Stimulated activated CD4-positive, alpha-beta T cell treated with anti-CD3 and anti-CD28 coated beads, Interleukin-12 subunit alpha, Interleukin-12 subunit beta, amount 100 ng/mL, for 24 hours (primary cell): ENCODE data around the gene CBX2.
A peak's percentile ranks its signal among the peaks of the same experiment; 100 is the strongest.
"Not testable (repeated sequence)": the region's sequence is repeated elsewhere in the genome, so short reads cannot be mapped to it uniquely, and the experiment has no call there.

Experiments used
- DNase-seq, 2 experiments: peaks; one replicate each; pipeline ENCODE4 v3.0.0-alpha.2; 2020; ENCODE audit warnings: low read depth in 2 of 2

CBX2 gene

DNA sequence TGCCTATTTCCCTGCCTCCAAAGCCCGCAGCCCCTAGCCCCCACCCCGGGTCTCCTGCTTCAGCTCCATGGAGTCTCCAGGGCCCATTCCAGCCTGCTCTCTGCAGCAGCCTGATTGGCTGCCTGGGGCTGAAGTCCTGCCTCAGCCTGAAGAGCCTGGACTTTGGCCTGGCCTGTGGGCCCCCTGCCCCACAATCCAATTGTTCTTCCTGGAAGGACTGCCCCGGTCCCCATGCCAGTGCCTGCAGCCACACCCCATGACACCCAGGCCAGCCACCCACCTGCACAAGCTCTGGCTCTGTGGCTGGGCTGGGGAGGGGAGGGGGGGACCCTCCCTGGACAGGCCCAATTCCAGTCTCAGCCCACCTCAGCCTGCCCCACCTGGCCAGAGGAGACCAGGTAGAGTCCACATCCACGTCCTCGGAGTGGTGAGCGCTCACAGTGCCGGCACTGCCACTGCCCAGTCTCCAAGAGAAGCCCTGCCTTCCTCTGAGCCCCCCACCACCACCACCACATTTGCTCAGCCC lies 34.9 kb upstream of the CBX2 start:
- DNase-seq: no peak

DNA sequence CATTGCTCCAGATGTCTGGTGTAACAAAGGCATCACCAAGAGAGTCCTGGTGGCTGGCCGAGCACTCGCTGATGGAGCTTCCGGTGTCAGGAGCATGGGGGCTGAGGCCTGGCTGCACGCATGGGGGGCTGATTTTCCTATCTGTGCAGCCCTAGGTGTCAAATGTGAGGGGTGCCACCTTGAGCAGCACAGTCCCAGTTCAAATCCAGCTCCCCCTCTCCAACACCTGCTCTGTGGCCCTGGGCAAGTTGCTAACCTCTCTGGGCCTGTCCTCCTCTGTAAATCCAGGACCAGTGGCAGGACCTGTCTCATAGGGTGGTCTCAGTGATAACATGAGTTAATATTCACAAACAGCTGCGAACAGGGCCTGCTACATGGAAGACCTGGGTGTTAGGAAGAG lies 34.3 kb upstream of the CBX2 start:
- DNase-seq: no peak

DNA sequence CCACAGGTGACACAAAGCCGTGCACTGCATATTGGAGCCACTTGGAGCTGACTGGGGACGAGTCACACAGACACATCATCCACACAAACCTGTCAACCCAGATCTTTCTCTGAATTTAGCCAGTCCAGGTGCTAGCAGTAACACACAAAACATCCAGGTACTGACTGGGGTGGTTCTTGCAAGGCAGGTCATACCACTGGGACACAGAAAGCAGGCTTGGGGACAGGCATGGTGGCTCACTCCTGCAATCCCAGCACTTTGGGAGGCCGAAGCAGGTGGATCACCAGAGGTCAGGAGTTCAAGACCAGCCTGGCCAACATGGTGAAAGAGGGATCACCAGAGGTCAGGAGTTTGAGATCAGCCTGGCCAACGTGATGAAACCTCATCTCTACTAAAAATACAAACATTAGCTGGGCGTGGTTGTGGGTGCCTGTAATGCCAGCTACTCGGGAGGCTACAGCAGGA lies 32.3 kb upstream of the CBX2 start:
- DNase-seq: no peak

DNA sequence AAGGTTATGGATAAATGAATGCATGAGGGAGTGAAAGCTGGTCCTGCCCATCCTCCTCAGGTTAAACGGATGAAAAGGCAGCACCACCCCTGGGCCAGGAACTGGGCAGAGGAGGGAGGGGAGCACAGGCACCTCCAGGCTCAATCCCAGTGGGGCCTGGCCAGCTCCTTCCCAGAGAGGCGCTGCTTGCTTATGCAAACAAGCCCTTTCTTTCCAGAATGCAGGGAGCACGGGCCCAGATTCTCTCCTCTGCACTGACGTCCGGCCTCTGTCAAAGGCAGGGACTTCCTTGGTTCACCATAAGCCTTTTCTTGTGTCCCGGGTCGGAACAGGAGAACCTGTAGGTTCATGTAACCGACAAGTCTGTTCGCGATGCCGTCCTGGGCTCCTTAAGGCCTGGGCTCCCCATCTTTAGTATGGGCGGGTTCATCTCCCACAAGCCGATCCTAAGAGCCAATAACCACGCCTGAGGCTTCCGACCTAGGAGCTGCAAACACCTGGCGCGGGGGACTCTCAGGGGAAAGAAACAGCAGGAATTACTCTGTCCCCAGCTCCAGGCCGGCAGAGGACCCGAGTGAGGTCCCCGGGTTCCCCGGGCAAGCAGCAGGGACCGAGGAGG lies 30.9 kb upstream of the CBX2 start:
- no peak for DNase-seq

DNA sequence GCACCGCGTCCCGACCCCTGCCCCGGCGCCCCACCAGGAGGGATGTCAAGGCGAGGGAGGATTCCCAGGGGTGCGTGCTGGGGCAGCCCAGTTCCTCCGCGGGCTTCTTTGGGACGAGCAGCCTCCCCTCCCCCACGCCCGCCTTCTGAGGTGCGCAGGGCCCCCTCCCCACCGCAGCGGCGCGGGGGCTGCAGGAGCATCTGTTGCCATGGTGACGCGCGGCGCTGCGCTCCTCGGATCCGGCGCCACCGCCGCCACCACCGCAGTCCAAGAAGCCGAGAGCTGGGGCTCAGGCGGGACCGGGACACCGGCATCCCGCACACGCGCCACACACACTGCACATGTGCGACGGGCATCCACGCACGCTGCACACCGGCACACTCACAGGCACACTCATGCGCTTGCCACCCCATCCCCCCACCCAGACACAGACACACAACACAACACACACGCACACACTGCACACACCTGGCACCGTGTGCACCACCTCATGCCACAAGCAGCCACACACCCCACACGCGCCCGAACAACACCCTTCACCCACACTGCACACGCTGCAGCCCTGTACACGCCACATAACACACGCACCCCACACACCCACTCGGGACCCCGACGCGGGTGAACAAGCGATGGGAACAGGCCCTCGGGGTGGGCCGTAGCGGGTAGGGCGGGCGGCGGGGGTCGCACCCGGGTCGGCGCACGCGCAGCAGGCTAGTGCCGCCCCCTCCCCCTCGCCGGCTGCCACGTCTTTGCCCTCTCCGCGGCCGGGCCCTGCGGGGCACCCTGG lies 30.2 kb upstream of the CBX2 start:
- no peak for DNase-seq

DNA sequence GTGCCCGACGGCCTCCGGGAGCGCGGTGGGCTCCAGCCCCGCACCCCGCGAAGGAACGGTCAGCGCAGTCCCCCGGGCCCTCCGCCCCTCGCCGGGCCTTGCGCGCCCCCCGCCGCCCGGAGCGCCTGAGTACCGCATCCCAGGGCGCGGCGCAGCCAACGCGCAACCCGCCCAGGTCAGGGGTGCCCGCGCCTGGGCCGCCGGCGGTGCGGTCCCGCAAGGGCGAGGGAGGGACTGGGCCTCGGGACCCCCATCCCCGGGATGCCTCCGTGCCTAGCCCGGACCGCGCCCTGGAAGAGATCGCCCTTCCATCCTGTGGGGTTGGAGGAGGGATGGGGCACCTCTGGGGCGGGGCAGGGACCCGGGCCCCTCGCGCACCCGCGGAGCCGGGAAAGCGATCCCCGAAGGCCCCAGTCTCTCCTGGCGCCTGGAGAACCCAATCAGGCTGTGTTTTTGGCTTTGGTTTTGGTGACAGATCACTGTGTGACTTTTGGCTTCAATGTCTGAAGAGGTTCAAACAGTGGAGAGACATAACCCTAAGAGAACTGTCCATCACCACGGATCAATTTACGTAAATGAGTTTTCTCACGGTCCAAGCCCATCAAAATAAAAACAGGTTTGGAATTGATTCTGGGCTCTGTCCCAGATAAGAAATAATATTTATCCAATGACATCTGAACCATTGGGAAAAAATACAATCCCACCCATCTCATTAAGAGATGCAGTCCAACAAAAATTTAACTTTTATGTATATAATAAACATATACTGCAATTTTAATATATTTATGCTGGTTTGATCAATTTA lies 29.5 kb upstream of the CBX2 start:
- DNase-seq: no peak

DNA sequence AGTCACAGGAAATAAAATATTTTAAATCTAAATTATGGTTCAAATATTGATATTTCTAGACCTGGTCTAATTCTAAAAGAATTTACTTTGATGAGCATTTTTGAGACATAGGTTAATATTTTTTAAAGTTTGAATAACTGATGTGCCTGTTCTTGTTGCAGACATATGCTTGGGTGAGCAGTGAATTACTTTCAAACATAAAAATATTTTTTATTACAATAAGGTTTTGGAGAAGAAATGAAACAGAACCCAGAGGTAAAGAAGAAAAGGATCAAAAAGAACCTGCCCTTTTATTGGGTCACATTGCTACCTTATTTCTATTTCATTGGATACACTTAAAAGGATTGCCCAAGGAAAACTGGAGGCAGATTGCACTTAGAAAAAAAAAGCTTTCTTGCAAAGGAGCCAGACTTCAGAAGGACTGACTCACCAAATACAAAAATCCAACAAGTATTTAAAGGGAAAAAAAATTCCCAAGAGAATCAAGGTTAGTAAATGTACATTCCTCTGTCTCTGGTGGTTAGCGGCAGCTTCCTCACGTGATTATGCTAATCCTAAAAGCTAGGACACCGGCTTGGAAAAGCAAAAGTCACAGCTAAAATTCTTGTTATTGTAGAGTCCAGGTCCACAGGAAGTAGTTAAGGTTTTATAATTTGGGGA lies 28.7 kb upstream of the CBX2 start:
- DNase-seq: no peak

DNA sequence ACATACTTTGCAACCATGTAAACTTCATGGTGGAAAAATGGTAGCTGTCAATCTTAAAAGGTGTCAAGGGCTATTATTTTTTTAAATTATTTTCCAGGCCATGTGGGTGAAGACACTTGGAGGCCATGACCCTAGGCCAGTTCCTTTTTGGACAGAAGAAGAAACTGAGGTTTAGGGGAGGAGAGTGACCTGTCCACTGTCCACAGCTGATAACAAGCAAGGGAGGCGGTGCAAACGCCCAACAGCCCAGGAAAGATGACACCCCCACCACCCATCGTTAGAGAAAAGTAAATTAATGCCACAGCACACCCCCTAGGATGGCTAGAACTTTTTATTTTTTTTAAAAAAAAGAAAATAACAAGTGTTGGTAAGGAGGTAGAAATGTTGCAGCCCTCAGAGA lies 28.0 kb upstream of the CBX2 start:
- DNase-seq: no peak

DNA sequence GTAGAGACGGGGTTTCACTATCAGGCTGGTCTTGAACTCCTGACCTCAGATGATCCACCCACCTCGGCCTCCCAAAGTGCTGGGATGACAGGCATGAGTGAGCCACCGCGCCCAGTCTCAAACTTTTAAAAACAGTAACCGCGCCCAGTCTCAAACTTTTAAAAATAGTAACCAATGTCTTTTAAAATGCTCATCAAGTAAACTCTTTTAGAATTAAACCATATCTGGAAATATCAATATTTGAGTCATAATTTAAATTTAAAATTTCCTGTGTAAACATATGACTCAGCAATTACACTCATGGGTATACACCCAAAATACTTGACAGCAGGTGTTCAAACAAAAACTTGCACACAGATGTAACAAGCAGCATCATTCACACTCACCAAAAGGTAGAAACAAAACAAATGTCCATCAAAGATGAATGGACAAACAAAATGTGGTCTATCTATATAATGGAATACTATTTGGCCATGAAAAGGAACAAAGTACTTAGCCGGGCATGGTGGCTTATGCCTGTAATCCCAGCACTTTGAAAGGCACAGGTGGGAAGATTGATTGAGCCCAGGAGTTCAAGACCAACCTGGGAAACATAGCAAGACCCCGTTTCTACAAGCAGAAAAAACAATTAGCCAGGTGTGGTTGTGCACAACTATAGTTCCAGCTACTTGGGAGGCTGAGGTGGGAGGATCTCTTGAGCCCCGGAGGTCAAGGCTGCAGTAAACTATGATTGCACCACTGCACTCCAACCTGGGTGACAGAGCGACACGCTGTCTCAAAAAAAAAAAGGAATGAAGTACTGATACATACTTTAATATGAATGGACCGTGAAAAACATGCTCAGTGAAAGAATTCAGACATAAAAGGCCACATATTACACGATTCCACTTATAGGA lies 27.1 kb upstream of the CBX2 start:
- DNase-seq: no peak

DNA sequence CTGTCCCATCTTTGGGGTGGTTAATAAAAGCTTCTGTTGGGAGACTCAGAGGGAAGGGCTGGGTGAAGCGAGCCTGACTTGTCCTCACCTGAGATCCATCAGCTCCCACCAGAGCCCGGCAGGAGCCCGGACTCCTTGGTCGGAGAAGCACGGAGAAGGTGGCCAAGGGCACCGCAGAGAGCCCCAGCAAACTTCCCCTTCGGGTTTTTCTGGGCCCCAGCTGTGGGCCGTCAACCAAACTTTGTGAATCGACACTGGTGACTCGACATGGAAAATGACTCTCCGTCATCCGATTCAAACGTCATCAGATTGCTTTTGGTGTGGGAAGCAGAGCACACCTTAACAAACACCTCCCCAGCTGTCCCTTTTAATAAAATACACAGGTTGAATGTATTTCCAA lies 25.8 kb upstream of the CBX2 start:
- DNase-seq: peak in 1 of 2 experiments; percentile 15

DNA sequence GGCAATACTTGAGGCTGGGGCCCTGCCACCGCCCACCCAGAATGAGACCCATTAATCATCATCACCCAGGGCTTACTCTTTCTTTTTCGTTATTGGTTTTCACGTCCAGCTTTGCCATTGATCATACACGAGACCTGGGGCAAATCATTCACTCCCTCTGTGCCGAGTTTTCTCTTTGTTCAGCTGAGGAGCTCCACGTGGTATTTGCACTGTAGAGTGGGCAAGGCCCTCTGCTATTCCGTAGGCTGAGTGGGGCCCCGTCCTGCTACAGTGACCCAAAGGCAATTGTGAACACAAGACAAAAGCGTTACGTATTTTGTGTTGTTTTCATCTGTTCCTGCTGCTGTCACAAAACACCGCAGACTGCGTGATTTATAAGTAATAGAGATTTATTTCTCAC lies 23.6 kb upstream of the CBX2 start:
- DNase-seq: no peak

DNA sequence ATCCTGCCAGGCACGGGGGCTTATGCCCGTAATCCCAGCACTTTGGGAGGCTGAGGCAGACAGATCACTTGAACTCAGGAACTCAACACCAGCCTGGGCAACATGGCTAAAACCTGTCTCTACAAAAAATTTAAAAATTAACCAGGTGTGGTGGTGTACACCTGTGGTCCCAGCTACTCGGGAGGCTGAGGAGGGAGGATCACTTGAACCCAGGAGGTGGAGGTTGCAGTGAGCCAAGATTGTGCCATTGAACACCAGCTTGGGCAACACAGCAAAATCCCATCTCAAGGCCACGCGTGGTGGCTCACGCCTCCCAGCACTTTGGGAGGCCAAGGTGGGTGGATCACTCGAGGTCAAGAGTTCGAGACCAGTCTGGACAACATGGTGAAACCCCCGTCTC lies 23.0 kb upstream of the CBX2 start:
- not testable (repeated sequence) for DNase-seq

DNA sequence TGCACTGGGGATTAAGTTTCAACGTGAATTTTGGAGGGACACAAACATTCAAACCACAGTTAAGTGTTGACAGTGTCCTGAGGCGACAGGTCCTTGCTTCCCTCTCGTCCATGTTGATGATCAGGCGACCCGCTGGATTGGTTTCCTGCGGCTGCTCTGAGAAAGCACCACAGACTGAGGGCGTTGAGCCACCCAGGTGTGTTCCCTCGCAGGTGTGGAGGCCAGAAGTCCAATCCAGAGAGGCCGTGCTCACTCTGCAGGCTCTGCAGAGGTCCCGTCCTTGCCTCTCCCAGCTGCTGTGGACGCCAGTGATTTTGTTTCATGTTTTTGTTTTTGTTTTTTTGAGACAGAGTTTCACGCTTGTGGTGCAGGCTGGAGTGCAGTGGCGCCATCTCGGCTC lies 22.4 kb upstream of the CBX2 start:
- no peak for DNase-seq

DNA sequence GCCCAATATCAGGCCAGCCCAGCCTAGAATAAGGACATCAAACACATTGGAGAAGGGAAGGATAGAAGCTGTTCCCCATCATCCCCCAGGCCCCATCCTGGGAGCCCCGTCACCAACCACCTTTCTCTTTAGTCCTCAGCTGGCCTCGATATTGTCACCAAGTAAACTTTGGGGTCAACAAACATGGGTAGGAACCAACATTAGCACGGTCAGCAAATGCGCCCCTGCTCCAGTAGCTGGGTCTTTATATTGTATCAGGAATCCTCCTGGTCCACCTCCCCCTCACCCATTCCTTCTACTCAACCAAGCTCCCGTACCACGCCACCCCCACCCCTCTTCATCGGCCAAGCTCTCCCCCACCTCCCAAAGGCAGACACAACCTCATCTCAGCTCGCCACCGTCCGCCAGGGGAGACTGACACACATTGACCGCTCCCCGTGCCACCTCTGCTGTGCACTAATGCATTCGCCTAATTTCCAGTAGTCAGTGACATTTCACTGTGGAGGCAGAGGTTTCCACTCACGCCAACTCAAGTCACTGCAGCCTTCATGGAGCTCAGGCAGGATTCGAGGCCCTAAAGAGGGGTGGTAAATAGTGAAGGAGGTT lies 20.7 kb upstream of the CBX2 start:
- DNase-seq: no peak

DNA sequence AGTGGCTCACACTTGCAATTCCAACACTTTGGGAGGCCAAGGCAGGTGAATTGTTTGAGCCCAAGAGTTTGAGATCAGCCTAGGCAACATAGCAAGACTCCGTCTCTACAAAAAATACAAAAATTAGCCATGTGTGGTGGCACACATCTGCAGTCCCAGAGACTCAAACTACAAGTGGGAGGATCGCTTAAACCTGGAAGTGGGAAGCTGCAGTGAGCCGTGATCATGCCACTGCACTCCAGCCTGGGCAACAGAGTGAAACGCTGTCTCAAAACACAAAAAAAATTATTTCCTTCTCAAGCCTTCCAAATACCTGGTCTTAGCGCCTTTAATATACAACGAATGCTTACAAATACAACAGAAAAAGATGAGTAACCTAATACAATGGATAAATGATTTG lies 19.7 kb upstream of the CBX2 start:
- DNase-seq: no peak

DNA sequence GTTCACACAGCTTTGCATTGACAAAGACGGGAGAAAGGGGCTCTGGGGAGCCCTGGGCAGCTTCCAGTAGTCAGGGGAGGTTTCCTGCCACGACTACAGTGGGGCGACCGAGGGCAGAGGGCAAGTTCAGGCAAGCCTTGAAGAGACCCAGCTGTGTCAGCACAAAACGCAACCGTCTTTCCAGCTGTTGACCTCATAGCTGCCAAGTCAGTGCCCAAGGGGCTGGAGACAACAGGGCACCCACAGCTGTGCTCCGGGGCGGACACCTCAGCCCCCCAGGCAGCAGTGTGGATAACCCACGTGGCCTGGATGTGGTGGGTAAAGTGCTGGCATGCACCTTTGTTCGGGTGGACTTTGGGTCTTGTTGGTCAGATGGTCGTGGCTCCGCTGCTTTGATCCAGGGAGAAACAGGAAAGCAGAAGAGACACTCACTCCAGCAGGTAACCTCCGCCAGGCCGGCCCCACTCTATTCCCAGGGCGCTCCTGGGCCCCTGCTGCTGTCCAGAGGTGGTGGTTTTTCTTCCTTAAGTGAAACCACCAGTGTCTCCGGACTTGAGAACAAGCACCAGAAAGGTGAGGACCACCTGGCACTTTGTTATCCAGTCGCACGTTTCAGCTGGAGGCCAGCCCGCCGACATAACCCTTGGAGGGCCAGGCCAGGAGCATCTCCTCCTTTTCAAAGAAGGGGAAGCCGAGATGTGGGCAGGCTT lies 17.6 kb upstream of the CBX2 start:
- no peak for DNase-seq

DNA sequence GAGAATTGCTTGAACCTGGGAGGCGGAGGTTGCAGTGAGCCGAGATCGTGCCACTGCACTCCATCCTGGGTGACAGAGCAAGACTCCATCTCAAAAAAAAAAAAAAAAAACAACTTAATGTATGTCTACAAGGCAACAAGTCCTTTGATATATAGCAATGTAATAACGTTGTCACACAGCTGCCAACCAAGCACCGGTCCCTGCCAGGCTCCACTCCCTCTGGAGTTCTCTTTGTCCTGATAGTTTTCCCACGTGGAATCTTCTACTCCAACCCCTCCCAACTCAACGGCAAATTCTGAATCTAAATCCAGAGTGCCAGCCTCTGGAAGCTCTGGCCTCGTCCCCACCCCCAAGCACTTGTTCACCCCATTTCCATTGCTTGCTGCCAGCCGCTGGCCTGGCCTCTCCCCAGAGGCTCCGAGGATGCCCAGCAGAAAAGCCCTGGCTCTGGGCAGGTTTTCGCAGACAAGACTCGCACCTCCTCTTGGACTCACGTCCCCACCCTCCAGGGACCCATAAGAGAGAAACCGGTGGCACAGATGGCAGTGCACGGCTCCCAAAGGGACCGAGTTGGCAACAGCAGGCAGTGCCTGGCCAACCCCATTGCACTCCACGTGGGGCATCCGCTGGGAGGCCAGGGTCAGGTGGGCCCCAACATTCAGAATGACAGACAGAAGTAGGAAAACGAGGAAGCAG lies 15.9 kb upstream of the CBX2 start:
- DNase-seq: no peak

DNA sequence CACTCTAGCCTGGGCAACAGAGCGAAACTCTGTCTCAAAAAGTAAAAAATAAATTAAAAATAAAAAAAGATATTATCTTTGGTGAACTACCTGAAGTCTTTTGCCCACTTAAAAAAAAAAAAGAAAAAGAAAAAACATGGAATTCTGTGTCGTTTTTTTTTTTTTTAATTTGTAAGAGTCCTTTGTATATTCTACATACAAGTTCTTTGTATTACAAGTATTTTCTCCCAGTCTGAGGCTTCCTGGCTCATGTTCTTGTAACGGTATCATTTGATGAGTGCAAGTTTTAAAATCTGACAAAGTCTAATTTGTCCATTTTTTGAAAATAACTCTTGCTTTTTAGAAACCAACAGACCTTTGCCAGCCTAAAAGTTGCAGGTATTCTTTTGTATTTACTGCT lies 12.2 kb upstream of the CBX2 start:
- no peak for DNase-seq
